Measurements from ENCODE around the gene HPS5. TPM values are rescaled to one million over a fixed set of nuclear protein-coding genes. Genes with fewer than 3 reads are reported as not detected.

HPS5 gene
- total and polyA plus RNA-seq, 2 donors (not counting 3 experiments of a cell fraction or from before 2014, with no cell fraction given): 4.7 to 14.1 TPM

DNA sequence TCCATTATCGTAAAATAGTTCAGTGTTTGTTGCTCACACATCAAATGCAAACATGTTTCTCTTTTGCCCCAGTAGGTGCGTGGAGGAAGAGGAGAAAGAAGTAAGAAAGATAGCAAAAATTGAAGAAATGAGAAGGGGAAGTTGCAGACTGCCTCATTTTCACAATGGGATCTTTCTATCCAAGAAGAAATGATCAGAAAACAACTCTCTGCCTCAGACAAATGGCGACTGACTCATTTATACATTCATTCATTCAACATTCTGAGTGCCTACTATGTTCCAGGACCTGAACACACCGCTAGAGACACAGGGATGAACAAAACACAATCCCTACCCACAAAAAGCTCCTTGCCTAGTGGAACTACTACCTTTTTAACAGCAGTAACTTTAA, 367 bp downstream of the HPS5 start:
- H3K4me3 ChIP-seq (replicated peaks in 1 of 3; ENCODE audit: insufficient read depth in 1 of 3, low read depth in 1 of 3, low read length in 3 of 3): peak overlapping the region; percentile 58 to 90 (median 60)
- H3K4me1 ChIP-seq (ENCODE audit: control insufficient read depth, extremely low read depth, insufficient read depth, low read length): peaks cover 31% of the 10 kb centered on the region
- peaks cover 0 to 2% of the 10 kb centered on the region in 2 experiments for H3K36me3 ChIP-seq (ENCODE audit: control insufficient read depth in 2 of 2, extremely low read depth in 1 of 2, insufficient read depth in 2 of 2, low read length in 2 of 2)
- BruUV-seq (replicated peaks): TSS peak; percentile 71
- H3K9ac ChIP-seq (replicated peaks; ENCODE audit: extremely low read depth, insufficient read depth, low read length): peak overlapping the region; percentile 88
- DNase-seq (ENCODE audit: low read depth, low spot score): no peak
- H3K27me3 ChIP-seq (ENCODE audit: control insufficient read depth in 2 of 2, insufficient read depth in 2 of 2, low read length in 2 of 2): no peaks in the 10 kb centered on the region
- TF ChIP-seq MYC (IDR thresholded peaks at IDR 0.05; ENCODE audit: low read depth, low read length) (no peak), EZH2 (IDR thresholded peaks at IDR 0.05; ENCODE audit: borderline replicate concordance, low read depth, low read length, severe bottlenecking) (no peak), FOS (IDR thresholded peaks at IDR 0.05; ENCODE audit: borderline replicate concordance, insufficient read depth, low read length) (no peak), POLR2A (IDR thresholded peaks at IDR 0.05; ENCODE audit: low read depth, low read length) (no peak), POLR2AphosphoS5 (IDR thresholded peaks at IDR 0.05; ENCODE audit: insufficient read depth, low read depth, low read length) (no peak)
- TF ChIP-seq, protein P1, sequence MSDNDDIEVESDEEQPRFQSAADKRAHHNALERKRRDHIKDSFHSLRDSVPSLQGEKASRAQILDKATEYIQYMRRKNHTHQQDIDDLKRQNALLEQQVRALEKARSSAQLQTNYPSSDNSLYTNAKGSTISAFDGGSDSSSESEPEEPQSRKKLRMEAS (IDR thresholded peaks at IDR 0.05; ENCODE audit: insufficient read depth, insufficient read length): no peak
- TF ChIP-seq, protein P2, sequence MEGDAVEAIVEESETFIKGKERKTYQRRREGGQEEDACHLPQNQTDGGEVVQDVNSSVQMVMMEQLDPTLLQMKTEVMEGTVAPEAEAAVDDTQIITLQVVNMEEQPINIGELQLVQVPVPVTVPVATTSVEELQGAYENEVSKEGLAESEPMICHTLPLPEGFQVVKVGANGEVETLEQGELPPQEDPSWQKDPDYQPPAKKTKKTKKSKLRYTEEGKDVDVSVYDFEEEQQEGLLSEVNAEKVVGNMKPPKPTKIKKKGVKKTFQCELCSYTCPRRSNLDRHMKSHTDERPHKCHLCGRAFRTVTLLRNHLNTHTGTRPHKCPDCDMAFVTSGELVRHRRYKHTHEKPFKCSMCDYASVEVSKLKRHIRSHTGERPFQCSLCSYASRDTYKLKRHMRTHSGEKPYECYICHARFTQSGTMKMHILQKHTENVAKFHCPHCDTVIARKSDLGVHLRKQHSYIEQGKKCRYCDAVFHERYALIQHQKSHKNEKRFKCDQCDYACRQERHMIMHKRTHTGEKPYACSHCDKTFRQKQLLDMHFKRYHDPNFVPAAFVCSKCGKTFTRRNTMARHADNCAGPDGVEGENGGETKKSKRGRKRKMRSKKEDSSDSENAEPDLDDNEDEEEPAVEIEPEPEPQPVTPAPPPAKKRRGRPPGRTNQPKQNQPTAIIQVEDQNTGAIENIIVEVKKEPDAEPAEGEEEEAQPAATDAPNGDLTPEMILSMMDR (IDR thresholded peaks at IDR 0.05; ENCODE audit: extremely low read depth in 1 of 2, insufficient read depth in 1 of 2, low read depth in 1 of 2, low read length in 2 of 2): no peak
- no peak for FAIRE-seq
- no peaks in the 10 kb centered on the region for H4K20me1 ChIP-seq (replicated peaks; ENCODE audit: control insufficient read depth, extremely low read depth, insufficient read depth, low read length)
- dilution Hi-C loops (cut with MboI; ENCODE audit: extremely low pct_ligation_motif_present, low sequenced_read_pairs) (no loop called here), intact Hi-C loops (cut with micrococcal nuclease) (loop anchor here (5.0 kb wide), 4 partner anchors 214 to 1244 kb away; partner anchors contain the start of genes PIK3C2A, RPS13, SAAL1 and SERGEF)
- H3K27ac ChIP-seq (ENCODE audit: insufficient read depth, low read depth, low read length): peak overlapping the region; percentile 79
- H3K9me1 ChIP-seq (replicated peaks; ENCODE audit: control insufficient read depth, extremely low read depth, insufficient read depth, low read length): no peaks in the 10 kb centered on the region
- no peaks in the 10 kb centered on the region for H3K9me3 ChIP-seq (replicated peaks; ENCODE audit: control insufficient read depth, insufficient read depth, low read length)
- H2AFZ ChIP-seq (ENCODE audit: low read depth, low read length): peak overlapping the region; percentile 52
- CTCF ChIA-PET: interaction anchor here (0.6 to 2.6 kb wide), 4 partner anchors 13 to 291 kb away, joined by 3 to 13 read pairs (median 3); partner anchors contain the start of gene LDHA
- POLR2A ChIA-PET: interaction anchor here (0.6 to 2.0 kb wide), 4 partner anchors 8 to 74 kb away, joined by 3 to 15 read pairs (median 4); partner anchors contain the start of gene LDHA
- peak overlapping the region; percentile 94 for H3K4me2 ChIP-seq (ENCODE audit: insufficient read depth, low read length)
- peaks cover 49% of the 10 kb centered on the region for H3K79me2 ChIP-seq (ENCODE audit: control insufficient read depth, insufficient read depth, low read length)

Measured in endothelial cell of umbilical vein (primary cell).